SK-N-SH (cell line): ENCODE data around the gene ZNF692. TPM values are rescaled to one million over a fixed set of nuclear protein-coding genes. Genes with fewer than 3 reads are reported as not detected.

Source experiments
- CTCF ChIA-PET: fragments of 300-600, 350-600 bp; formaldehyde crosslinking; extraction: SDS; loops from one replicate; lab custom pipeline; 2021; lab: Yijun Ruan, JAX
- POLR2A ChIA-PET: fragments of 350-600 bp; sonication (Branson Sonifier 250); formaldehyde crosslinking; extraction: SDS; loops from one replicate; lab custom pipeline; 2020; ENCODE audit warnings: antibody characterized with exemption, inconsistent platforms; lab: Yijun Ruan, JAX
- DNase-seq: peaks from one replicate; pipeline ENCODE4 v3.0.0; 2012
- H2AFZ ChIP-seq: fragments of 200-600 bp; sonication (generic); 2 replicates; pipeline ENCODE4 v1.8.1; 2016; ENCODE audit warnings: antibody characterized with exemption, mild to moderate bottlenecking, low read depth
- H3F3A ChIP-seq: fragments of 200-600 bp; sonication (generic); replicated peaks from 2 replicates; pipeline ENCODE3; 2016; ENCODE audit warnings: antibody characterized with exemption, mild to moderate bottlenecking; ENCODE audit not compliant: insufficient read depth
- H3K27ac ChIP-seq, 2 experiments: fragments of 200-500 bp in 1 of 2; fragments of 200-600 bp in 1 of 2; sonication (Bioruptor generic) in 1 of 2; sonication (generic), shearing (Covaris generic) in 1 of 2; 2 replicates each; pipeline versions ENCODE4 v1.5.1 to v1.6.1; 2014 to 2016; ENCODE audit warnings: low read depth in 2 of 2, inconsistent platforms in 1 of 2, low read length in 1 of 2, mild to moderate bottlenecking in 1 of 2, mixed read lengths in 1 of 2
- H3K27me3 ChIP-seq: fragments of 200-600 bp; sonication (generic), shearing (Covaris generic); 2 replicates; pipeline ENCODE4 v1.6.1; 2016; ENCODE audit warnings: mixed run types; ENCODE audit not compliant: insufficient read depth
- H3K36me3 ChIP-seq, 2 experiments: fragments of 200-500 bp in 1 of 2; fragments of 200-600 bp in 1 of 2; sonication (Bioruptor generic) in 1 of 2; sonication (generic) in 1 of 2; replicated peaks in 1 of 2; 2 replicates each; pipeline versions ENCODE3 to v1.5.1; 2014 to 2016; ENCODE audit warnings: low read length in 1 of 2, mild to moderate bottlenecking in 1 of 2; ENCODE audit not compliant: insufficient read depth in 2 of 2, control insufficient read depth in 1 of 2
- H3K4me1 ChIP-seq, 2 experiments: fragments of 200-500 bp in 1 of 2; fragments of 200-600 bp in 1 of 2; sonication (Bioruptor generic) in 1 of 2; sonication (generic), shearing (Covaris generic) in 1 of 2; 2 replicates each; pipeline versions ENCODE4 v1.5.1 to v1.6.1; 2014 to 2016; ENCODE audit warnings: low read depth in 1 of 2, low read length in 1 of 2, mixed run types in 1 of 2; ENCODE audit not compliant: insufficient read depth in 2 of 2, control insufficient read depth in 1 of 2
- H3K4me2 ChIP-seq: fragments of 200-600 bp; sonication (generic), shearing (Covaris generic); 2 replicates; pipeline ENCODE4 v1.6.1; 2017; ENCODE audit warnings: mixed run types
- H3K4me3 ChIP-seq, 2 experiments: fragments of 200-500 bp in 1 of 2; fragments of 200-600 bp in 1 of 2; sonication (Bioruptor generic) in 1 of 2; sonication (generic), shearing (Covaris generic) in 1 of 2; 2 replicates each; pipeline versions ENCODE4 v1.5.1 to v1.8.1; 2014 to 2016; ENCODE audit warnings: low read depth in 2 of 2, inconsistent platforms in 1 of 2, low read length in 1 of 2, mild to moderate bottlenecking in 1 of 2, mixed read lengths in 1 of 2, moderate library complexity in 1 of 2
- H3K79me2 ChIP-seq: fragments of 200-600 bp; sonication (generic); 2 replicates; pipeline ENCODE4 v1.8.1; 2017; ENCODE audit warnings: mild to moderate bottlenecking; ENCODE audit not compliant: insufficient read depth
- H3K9ac ChIP-seq: fragments of 200-600 bp; sonication (generic); 2 replicates; pipeline ENCODE4 v1.6.1; 2017; ENCODE audit warnings: mixed run types
- H3K9me2 ChIP-seq: fragments of 200-600 bp; sonication (generic); 2 replicates; pipeline ENCODE4 v1.6.1; 2017; ENCODE audit warnings: mixed run types
- H3K9me3 ChIP-seq: fragments of 200-600 bp; sonication (generic); 2 replicates; pipeline ENCODE4 v1.6.1; 2017; ENCODE audit warnings: mixed run types, mild to moderate bottlenecking, moderate library complexity
- H4K20me1 ChIP-seq: fragments of 200-600 bp; sonication (generic); 2 replicates; pipeline ENCODE4 v1.6.1; 2017; ENCODE audit warnings: mild to moderate bottlenecking, mixed run types; ENCODE audit not compliant: insufficient read depth
- EP300 ChIP-seq, 2 experiments: IDR thresholded peaks; 2 replicates each; pipeline versions ENCODE4 v1.4.0 to v1.6.1; 2012; ENCODE audit warnings: borderline replicate concordance in 1 of 2, low read depth in 1 of 2, low read length in 1 of 2
- EZH2phosphoT487 ChIP-seq: fragments of 200-600 bp; sonication (generic); IDR thresholded peaks from 2 replicates; pipeline ENCODE4 v1.6.1; 2017; ENCODE audit warnings: low read depth, mixed run types, mild to moderate bottlenecking, antibody characterized with exemption, moderate library complexity, borderline replicate concordance
- FOSL2 ChIP-seq: IDR thresholded peaks from 2 replicates; pipeline ENCODE4 v1.4.0; 2012; ENCODE audit warnings: low read depth, mild to moderate bottlenecking, moderate library complexity, borderline replicate concordance
- GABPA ChIP-seq: IDR thresholded peaks from 2 replicates; pipeline ENCODE4 v1.4.0; 2012; ENCODE audit warnings: low read depth, mild to moderate bottlenecking
- JUND ChIP-seq: IDR thresholded peaks from 2 replicates; pipeline ENCODE4 v1.4.0; 2012
- MXI1 ChIP-seq: IDR thresholded peaks from 2 replicates; pipeline ENCODE4 v1.6.1; 2012; ENCODE audit warnings: mild to moderate bottlenecking, low read depth, low read length, improper control_type of control experiment
- NFIC ChIP-seq: IDR thresholded peaks from 2 replicates; pipeline ENCODE4 v1.4.0; 2012; ENCODE audit warnings: borderline replicate concordance
- RFX5 ChIP-seq: IDR thresholded peaks from 2 replicates; pipeline ENCODE4 v1.6.1; 2012; ENCODE audit warnings: mild to moderate bottlenecking, improper control_type of control experiment, low read length
- RXRA ChIP-seq: IDR thresholded peaks from 2 replicates; pipeline ENCODE4 v1.4.0; 2012; ENCODE audit warnings: low read depth, mild to moderate bottlenecking, borderline replicate concordance
- TCF12 ChIP-seq: IDR thresholded peaks from 2 replicates; pipeline ENCODE4 v1.4.0; 2012
- TEAD4 ChIP-seq: IDR thresholded peaks from 2 replicates; pipeline ENCODE4 v1.4.0; 2012; ENCODE audit warnings: mild to moderate bottlenecking, borderline replicate concordance; ENCODE audit not compliant: insufficient read depth
- YY1 ChIP-seq: IDR thresholded peaks from 2 replicates; pipeline ENCODE4 v1.4.0; 2012; ENCODE audit warnings: low read depth, mild to moderate bottlenecking
- WGBS: methylation state at CpG from one replicate; pipeline ENCODE4 v1.1.6; 2017; ENCODE audit warnings: low lambda C conversion rate; 5-methylcytosine and 5-hydroxymethylcytosine counted together
- polyA plus RNA-seq, 3 experiments: library from polyadenylated mRNA; depleted of rRNA; stranded (reverse); fragments of >200 nt; gene quantifications; 2 replicates each; pipeline ENCODE4 v1.2.3, GENCODE V29; 2012
- TF ChIP-seq, protein P1 (sequence below): fragments of 150-350 bp; IDR thresholded peaks from 2 replicates; pipeline ENCODE4 v1.6.1; 2017; ENCODE audit warnings: antibody characterized with exemption, low read length, low read depth, borderline replicate concordance
- TF ChIP-seq, protein P2 (sequence below): IDR thresholded peaks from 2 replicates; pipeline ENCODE4 v1.6.1; 2012; ENCODE audit warnings: mild to moderate bottlenecking, low read depth, low read length, moderate library complexity
- TF ChIP-seq, protein P3 (sequence below): fragments of 150-350 bp; IDR thresholded peaks from 2 replicates; pipeline ENCODE4 v1.6.1; 2016; ENCODE audit warnings: mild to moderate bottlenecking, low read depth, low read length
- TF ChIP-seq, protein P4 (sequence below): IDR thresholded peaks from 2 replicates; pipeline ENCODE4 v1.4.0; 2012; ENCODE audit warnings: low read depth, borderline replicate concordance
- TF ChIP-seq, protein P5 (sequence below): IDR thresholded peaks from 2 replicates; pipeline ENCODE4 v1.4.0; 2012; ENCODE audit warnings: low read depth
- TF ChIP-seq, protein P6 (sequence below): IDR thresholded peaks from 2 replicates; pipeline ENCODE4; 2012

Gene ZNF692
- polyA plus RNA-seq, 1 of the 3 experiments (the other 2 are of a cell fraction): 47.0 TPM

DNA sequence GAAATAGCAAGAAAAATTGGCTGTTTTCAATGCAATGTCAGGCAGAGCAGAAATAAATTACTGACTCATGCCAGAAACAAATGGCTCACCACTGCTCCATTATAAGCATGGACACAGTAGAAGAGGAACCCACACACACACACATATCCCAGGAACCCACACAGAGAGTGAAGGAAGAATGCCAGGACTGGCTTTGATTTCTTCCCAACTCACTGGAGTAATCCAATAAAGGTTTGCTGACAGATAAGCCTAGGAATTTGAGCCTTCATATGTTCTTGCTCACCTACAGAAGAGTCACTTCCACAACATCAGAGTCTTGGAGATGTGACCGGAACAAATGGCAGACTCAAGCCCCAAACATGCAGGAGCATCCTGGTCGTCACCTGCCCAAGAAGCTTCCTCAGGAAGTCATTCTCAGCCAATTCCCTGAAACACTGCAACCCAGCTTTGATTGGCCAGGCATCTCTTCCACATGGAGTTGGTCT, 35.3 kb downstream of the ZNF692 start:
- Histone ChIP-seq H3K9me2 (no peaks in the 10 kb centered on the region), H3K9me3 (no peaks in the 10 kb centered on the region), H3K4me3 (peak overlapping the region; percentile 72; a peak in 3 of 4 replicates), H3K79me2 (peaks cover 61% of the 10 kb centered on the region), H3F3A (peaks cover 38% of the 10 kb centered on the region), H3K4me2 (peak overlapping the region; percentile 81), H3K27ac (peak overlapping the region in 1 of 2 experiments; percentile 92; a peak in 3 of 4 replicates), H3K4me1 (peaks cover 37 to 48% of the 10 kb centered on the region in 2 experiments), H3K27me3 (no peaks in the 10 kb centered on the region), H2AFZ (no peak overlapping the region), H4K20me1 (peaks cover 6% of the 10 kb centered on the region; the same call in 1 of the 2 replicates), H3K9ac (peak overlapping the region; percentile 82), H3K36me3 (peaks cover 14 to 25% of the 10 kb centered on the region in 2 experiments)
- ChIA-PET POLR2A (no interaction called here), CTCF (interaction anchor here (1.6 to 5.0 kb wide), 3 partner anchors 16 to 200 kb away, joined by 4 to 24 read pairs (median 6); partner anchors contain the start of gene ZNF692)
- WGBS: 38% methylated on average over 1 of the region's 2 CpGs
- no peak for DNase-seq
- TF ChIP-seq RXRA (peak; percentile 11; the same call in 1 of the 2 replicates), RFX5 (no peak), FOSL2 (peak; percentile 56; the same call in 1 of the 2 replicates), JUND (peak; percentile 35), NFIC (peak; percentile 57; the same call in 1 of the 2 replicates), YY1 (no peak), TCF12 (peak; percentile 77), GABPA (peak; percentile 33; the same call in 1 of the 2 replicates), TEAD4 (no peak), EP300 (IDR thresholded peaks at IDR 0.05; ENCODE audit: borderline replicate concordance in 1 of 2, low read depth in 1 of 2, low read length in 1 of 2) (peak in 1 of 2 experiments; percentile 55; a peak in 1 of 4 replicates), EZH2phosphoT487 (no peak), MXI1 (no peak; the same call in 1 of the 2 replicates)
- TF ChIP-seq, protein P1, sequence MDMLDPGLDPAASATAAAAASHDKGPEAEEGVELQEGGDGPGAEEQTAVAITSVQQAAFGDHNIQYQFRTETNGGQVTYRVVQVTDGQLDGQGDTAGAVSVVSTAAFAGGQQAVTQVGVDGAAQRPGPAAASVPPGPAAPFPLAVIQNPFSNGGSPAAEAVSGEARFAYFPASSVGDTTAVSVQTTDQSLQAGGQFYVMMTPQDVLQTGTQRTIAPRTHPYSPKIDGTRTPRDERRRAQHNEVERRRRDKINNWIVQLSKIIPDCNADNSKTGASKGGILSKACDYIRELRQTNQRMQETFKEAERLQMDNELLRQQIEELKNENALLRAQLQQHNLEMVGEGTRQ: no peak
- TF ChIP-seq, protein P2, sequence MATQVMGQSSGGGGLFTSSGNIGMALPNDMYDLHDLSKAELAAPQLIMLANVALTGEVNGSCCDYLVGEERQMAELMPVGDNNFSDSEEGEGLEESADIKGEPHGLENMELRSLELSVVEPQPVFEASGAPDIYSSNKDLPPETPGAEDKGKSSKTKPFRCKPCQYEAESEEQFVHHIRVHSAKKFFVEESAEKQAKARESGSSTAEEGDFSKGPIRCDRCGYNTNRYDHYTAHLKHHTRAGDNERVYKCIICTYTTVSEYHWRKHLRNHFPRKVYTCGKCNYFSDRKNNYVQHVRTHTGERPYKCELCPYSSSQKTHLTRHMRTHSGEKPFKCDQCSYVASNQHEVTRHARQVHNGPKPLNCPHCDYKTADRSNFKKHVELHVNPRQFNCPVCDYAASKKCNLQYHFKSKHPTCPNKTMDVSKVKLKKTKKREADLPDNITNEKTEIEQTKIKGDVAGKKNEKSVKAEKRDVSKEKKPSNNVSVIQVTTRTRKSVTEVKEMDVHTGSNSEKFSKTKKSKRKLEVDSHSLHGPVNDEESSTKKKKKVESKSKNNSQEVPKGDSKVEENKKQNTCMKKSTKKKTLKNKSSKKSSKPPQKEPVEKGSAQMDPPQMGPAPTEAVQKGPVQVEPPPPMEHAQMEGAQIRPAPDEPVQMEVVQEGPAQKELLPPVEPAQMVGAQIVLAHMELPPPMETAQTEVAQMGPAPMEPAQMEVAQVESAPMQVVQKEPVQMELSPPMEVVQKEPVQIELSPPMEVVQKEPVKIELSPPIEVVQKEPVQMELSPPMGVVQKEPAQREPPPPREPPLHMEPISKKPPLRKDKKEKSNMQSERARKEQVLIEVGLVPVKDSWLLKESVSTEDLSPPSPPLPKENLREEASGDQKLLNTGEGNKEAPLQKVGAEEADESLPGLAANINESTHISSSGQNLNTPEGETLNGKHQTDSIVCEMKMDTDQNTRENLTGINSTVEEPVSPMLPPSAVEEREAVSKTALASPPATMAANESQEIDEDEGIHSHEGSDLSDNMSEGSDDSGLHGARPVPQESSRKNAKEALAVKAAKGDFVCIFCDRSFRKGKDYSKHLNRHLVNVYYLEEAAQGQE: no peak
- TF ChIP-seq, protein P3, sequence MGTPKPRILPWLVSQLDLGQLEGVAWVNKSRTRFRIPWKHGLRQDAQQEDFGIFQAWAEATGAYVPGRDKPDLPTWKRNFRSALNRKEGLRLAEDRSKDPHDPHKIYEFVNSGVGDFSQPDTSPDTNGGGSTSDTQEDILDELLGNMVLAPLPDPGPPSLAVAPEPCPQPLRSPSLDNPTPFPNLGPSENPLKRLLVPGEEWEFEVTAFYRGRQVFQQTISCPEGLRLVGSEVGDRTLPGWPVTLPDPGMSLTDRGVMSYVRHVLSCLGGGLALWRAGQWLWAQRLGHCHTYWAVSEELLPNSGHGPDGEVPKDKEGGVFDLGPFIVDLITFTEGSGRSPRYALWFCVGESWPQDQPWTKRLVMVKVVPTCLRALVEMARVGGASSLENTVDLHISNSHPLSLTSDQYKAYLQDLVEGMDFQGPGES: no peak
- TF ChIP-seq, protein P4, sequence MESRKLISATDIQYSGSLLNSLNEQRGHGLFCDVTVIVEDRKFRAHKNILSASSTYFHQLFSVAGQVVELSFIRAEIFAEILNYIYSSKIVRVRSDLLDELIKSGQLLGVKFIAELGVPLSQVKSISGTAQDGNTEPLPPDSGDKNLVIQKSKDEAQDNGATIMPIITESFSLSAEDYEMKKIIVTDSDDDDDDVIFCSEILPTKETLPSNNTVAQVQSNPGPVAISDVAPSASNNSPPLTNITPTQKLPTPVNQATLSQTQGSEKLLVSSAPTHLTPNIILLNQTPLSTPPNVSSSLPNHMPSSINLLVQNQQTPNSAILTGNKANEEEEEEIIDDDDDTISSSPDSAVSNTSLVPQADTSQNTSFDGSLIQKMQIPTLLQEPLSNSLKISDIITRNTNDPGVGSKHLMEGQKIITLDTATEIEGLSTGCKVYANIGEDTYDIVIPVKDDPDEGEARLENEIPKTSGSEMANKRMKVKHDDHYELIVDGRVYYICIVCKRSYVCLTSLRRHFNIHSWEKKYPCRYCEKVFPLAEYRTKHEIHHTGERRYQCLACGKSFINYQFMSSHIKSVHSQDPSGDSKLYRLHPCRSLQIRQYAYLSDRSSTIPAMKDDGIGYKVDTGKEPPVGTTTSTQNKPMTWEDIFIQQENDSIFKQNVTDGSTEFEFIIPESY: peak; percentile 21; the same call in 1 of the 2 replicates
- TF ChIP-seq, protein P5, sequence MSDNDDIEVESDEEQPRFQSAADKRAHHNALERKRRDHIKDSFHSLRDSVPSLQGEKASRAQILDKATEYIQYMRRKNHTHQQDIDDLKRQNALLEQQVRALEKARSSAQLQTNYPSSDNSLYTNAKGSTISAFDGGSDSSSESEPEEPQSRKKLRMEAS: no peak
- TF ChIP-seq, protein P6, sequence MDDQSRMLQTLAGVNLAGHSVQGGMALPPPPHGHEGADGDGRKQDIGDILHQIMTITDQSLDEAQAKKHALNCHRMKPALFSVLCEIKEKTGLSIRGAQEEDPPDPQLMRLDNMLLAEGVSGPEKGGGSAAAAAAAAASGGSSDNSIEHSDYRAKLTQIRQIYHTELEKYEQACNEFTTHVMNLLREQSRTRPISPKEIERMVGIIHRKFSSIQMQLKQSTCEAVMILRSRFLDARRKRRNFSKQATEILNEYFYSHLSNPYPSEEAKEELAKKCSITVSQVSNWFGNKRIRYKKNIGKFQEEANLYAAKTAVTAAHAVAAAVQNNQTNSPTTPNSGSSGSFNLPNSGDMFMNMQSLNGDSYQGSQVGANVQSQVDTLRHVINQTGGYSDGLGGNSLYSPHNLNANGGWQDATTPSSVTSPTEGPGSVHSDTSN: peak; percentile 81
